Mesenchymal stem cell (in vitro differentiated cells and primary cell): ENCODE measurements around the gene KLHL29.

Experiments used
- DNase-seq: peaks from one replicate; pipeline ENCODE4 v3.0.0-alpha.2; 2013
- H2AFZ ChIP-seq: one replicate; pipeline ENCODE4 v1.6.1; 2013; ENCODE audit warnings: low read depth, mild to moderate bottlenecking, control low read depth, inconsistent platforms, low read length, moderate library complexity
- H2AK5ac ChIP-seq: 2 replicates; pipeline ENCODE4 v1.6.1; 2013; ENCODE audit warnings: low read length, moderate library complexity, mild to moderate bottlenecking, inconsistent platforms; ENCODE audit not compliant: severe bottlenecking
- H2BK120ac ChIP-seq: one replicate; pipeline ENCODE4 v1.6.1; 2013; ENCODE audit warnings: low read depth, mild to moderate bottlenecking, inconsistent platforms, low read length, moderate library complexity
- H2BK12ac ChIP-seq, 2 experiments: one replicate each; pipeline ENCODE4 v1.6.1; 2013; ENCODE audit warnings: inconsistent platforms in 2 of 2, low read length in 2 of 2, mild to moderate bottlenecking in 2 of 2, moderate library complexity in 2 of 2, control low read depth in 1 of 2
- H2BK15ac ChIP-seq: one replicate; pipeline ENCODE4 v1.6.1; 2013; ENCODE audit warnings: mild to moderate bottlenecking, low read depth, inconsistent platforms; ENCODE audit not compliant: poor library complexity, severe bottlenecking
- H2BK5ac ChIP-seq: 2 replicates; pipeline ENCODE4 v1.6.1; 2013; ENCODE audit warnings: low read depth, mild to moderate bottlenecking, low read length, control low read depth, inconsistent platforms; ENCODE audit not compliant: poor library complexity, severe bottlenecking
- H3K14ac ChIP-seq, 2 experiments: one replicate each; pipeline ENCODE4 v1.6.1; 2013; ENCODE audit warnings: inconsistent platforms in 2 of 2, low read length in 2 of 2, control low read depth in 1 of 2, mild to moderate bottlenecking in 1 of 2, moderate library complexity in 1 of 2
- H3K18ac ChIP-seq, 2 experiments: one replicate each; pipeline ENCODE4 v1.6.1; 2013; ENCODE audit warnings: inconsistent platforms in 2 of 2, low read length in 2 of 2, control low read depth in 1 of 2, low read depth in 1 of 2, mild to moderate bottlenecking in 1 of 2
- H3K23ac ChIP-seq, 2 experiments: one replicate each; pipeline ENCODE4 v1.6.1; 2013; ENCODE audit warnings: inconsistent platforms in 2 of 2, low read length in 2 of 2, mild to moderate bottlenecking in 2 of 2, moderate library complexity in 2 of 2, control low read depth in 1 of 2
- H3K27ac ChIP-seq: 2 replicates; pipeline ENCODE4 v1.5.1; 2013; ENCODE audit warnings: mild to moderate bottlenecking, moderate library complexity, low read length, control low read depth, inconsistent platforms; ENCODE audit not compliant: poor library complexity, severe bottlenecking
- H3K27me3 ChIP-seq, 2 experiments: 2 replicates each; pipeline versions ENCODE4 v1.6.1 to v1.7.0; 2013; ENCODE audit warnings: low read length in 2 of 2, mild to moderate bottlenecking in 2 of 2, moderate library complexity in 2 of 2, control low read depth in 1 of 2, inconsistent platforms in 1 of 2; ENCODE audit not compliant: control insufficient read depth in 1 of 2, insufficient read depth in 1 of 2
- H3K36me3 ChIP-seq, 2 experiments: 2 replicates each; pipeline versions ENCODE4 v1.6.1 to v1.7.0; 2013; ENCODE audit warnings: low read length in 2 of 2, control low read depth in 1 of 2, inconsistent platforms in 1 of 2, low read depth in 1 of 2, mild to moderate bottlenecking in 1 of 2; ENCODE audit not compliant: insufficient read depth in 2 of 2, control insufficient read depth in 1 of 2
- H3K4ac ChIP-seq, 2 experiments: one replicate each; pipeline ENCODE4 v1.6.1; 2013; ENCODE audit warnings: inconsistent platforms in 2 of 2, low read length in 2 of 2, mild to moderate bottlenecking in 2 of 2, moderate library complexity in 2 of 2, control low read depth in 1 of 2, low read depth in 1 of 2
- H3K4me1 ChIP-seq: 2 replicates; pipeline ENCODE4 v1.6.1; 2013; ENCODE audit warnings: low read depth, low read length, control low read depth; ENCODE audit not compliant: control insufficient read depth, insufficient read depth
- H3K4me2 ChIP-seq: 2 replicates; pipeline ENCODE4 v1.6.1; 2013; ENCODE audit warnings: low read length, mild to moderate bottlenecking, inconsistent platforms; ENCODE audit not compliant: poor library complexity, severe bottlenecking
- H3K4me3 ChIP-seq, 2 experiments: 2 replicates each; pipeline versions ENCODE4 v1.5.1 to v1.7.0; 2013; ENCODE audit warnings: low read length in 2 of 2, mild to moderate bottlenecking in 2 of 2, control low read depth in 1 of 2, low read depth in 1 of 2; ENCODE audit not compliant: insufficient read depth in 1 of 2
- H3K79me1 ChIP-seq: replicated peaks from 2 replicates; pipeline ENCODE4 v1.6.1; 2013; ENCODE audit warnings: mild to moderate bottlenecking, control low read depth, low read length, inconsistent platforms; ENCODE audit not compliant: poor library complexity, severe bottlenecking
- H3K9ac ChIP-seq: 2 replicates; pipeline ENCODE4 v1.7.0; 2013; ENCODE audit warnings: mild to moderate bottlenecking, low read length, moderate library complexity
- H3K9me3 ChIP-seq: 2 replicates; pipeline ENCODE4 v1.7.0; 2013; ENCODE audit warnings: mild to moderate bottlenecking, low read length; ENCODE audit not compliant: control insufficient read depth
- H4K8ac ChIP-seq: one replicate; pipeline ENCODE4 v1.6.1; 2013; ENCODE audit warnings: inconsistent platforms, mild to moderate bottlenecking, low read length, moderate library complexity
- H4K91ac ChIP-seq: one replicate; pipeline ENCODE4 v1.6.1; 2013; ENCODE audit warnings: mild to moderate bottlenecking, low read length, inconsistent platforms
- WGBS: methylation state at CpG from one replicate; pipeline ENCODE4 v1.1.7; 2013; ENCODE audit warnings: mixed read lengths; 5-methylcytosine and 5-hydroxymethylcytosine counted together

KLHL29 gene

GRCh38 chr2:23531280-23531679 is 146.3 kb downstream of the KLHL29 start:
- no peak overlapping the region for H3K23ac ChIP-seq
- H3K4ac ChIP-seq = no peak overlapping the region
- no peak overlapping the region for H2BK12ac ChIP-seq
- peaks cover 30% of the 10 kb centered on the region for H3K4me1 ChIP-seq
- no peak overlapping the region for H2BK120ac ChIP-seq
- WGBS = 95% methylated on average over 10 of the region's 11 CpGs
- H2BK5ac ChIP-seq = no peak overlapping the region
- no peak overlapping the region for H4K8ac ChIP-seq
- H3K27me3 ChIP-seq = no peaks in the 10 kb centered on the region
- H3K18ac ChIP-seq = no peak overlapping the region
- H3K4me2 ChIP-seq = no peak overlapping the region
- H3K27ac ChIP-seq = no peak overlapping the region
- DNase-seq = no peak
- H2BK15ac ChIP-seq = no peak overlapping the region
- no peak overlapping the region for H3K9ac ChIP-seq
- no peak overlapping the region for H3K14ac ChIP-seq
- no peak overlapping the region for H3K4me3 ChIP-seq
- no peak overlapping the region for H2AFZ ChIP-seq
- H4K91ac ChIP-seq = no peak overlapping the region
- H2AK5ac ChIP-seq = no peak overlapping the region
- H3K36me3 ChIP-seq = peaks cover 0 to 2% of the 10 kb centered on the region in 2 experiments
- H3K9me3 ChIP-seq = no peaks in the 10 kb centered on the region
- H3K79me1 ChIP-seq = peaks cover 6% of the 10 kb centered on the region

GRCh38 chr2:23531881-23532280 is 146.9 kb downstream of the KLHL29 start:
- WGBS = 96% methylated on average over 6 of the region's 8 CpGs
- peaks cover 24% of the 10 kb centered on the region for H3K4me1 ChIP-seq
- no peak overlapping the region for H3K14ac ChIP-seq
- H2BK15ac ChIP-seq = no peak overlapping the region
- H3K4me3 ChIP-seq = no peak overlapping the region
- H4K91ac ChIP-seq = no peak overlapping the region
- no peaks in the 10 kb centered on the region for H3K27me3 ChIP-seq
- H2BK5ac ChIP-seq = no peak overlapping the region
- no peak overlapping the region for H2BK120ac ChIP-seq
- H2BK12ac ChIP-seq = no peak overlapping the region
- no peak overlapping the region for H2AFZ ChIP-seq
- H4K8ac ChIP-seq = no peak overlapping the region
- DNase-seq = no peak
- peaks cover 0 to 4% of the 10 kb centered on the region in 2 experiments for H3K36me3 ChIP-seq
- H3K9ac ChIP-seq = no peak overlapping the region
- no peak overlapping the region for H3K4me2 ChIP-seq
- no peak overlapping the region for H3K27ac ChIP-seq
- H2AK5ac ChIP-seq = no peak overlapping the region
- H3K79me1 ChIP-seq = peaks cover 6% of the 10 kb centered on the region
- no peak overlapping the region for H3K23ac ChIP-seq
- no peak overlapping the region for H3K18ac ChIP-seq
- no peak overlapping the region for H3K4ac ChIP-seq
- no peaks in the 10 kb centered on the region for H3K9me3 ChIP-seq

- no peak overlapping the region for H3K9ac ChIP-seq
- H2BK15ac ChIP-seq = no peak overlapping the region
- no peak overlapping the region for H2BK120ac ChIP-seq
- no peak overlapping the region for H2BK12ac ChIP-seq
- no peak overlapping the region for H2AFZ ChIP-seq
- H3K36me3 ChIP-seq = peaks cover 0 to 4% of the 10 kb centered on the region in 2 experiments
- peak; percentile 8 for DNase-seq
- peaks cover 17% of the 10 kb centered on the region for H3K4me1 ChIP-seq
- H3K27me3 ChIP-seq = no peaks in the 10 kb centered on the region
- H3K4ac ChIP-seq = peak overlapping the region in 1 of 2 experiments; percentile 10
- H3K27ac ChIP-seq = no peak overlapping the region
- H4K8ac ChIP-seq = peak overlapping the region; percentile 45
- no peak overlapping the region for H3K23ac ChIP-seq
- H3K4me2 ChIP-seq = peak overlapping the region; percentile 10
- H3K14ac ChIP-seq = no peak overlapping the region
- H3K79me1 ChIP-seq = peaks cover 7% of the 10 kb centered on the region
- no peak overlapping the region for H2BK5ac ChIP-seq
- H3K18ac ChIP-seq = peak overlapping the region in 1 of 2 experiments; percentile 37
- 75% methylated on average over 21 of the region's 23 CpGs for WGBS
- no peaks in the 10 kb centered on the region for H3K9me3 ChIP-seq
- peak overlapping the region; percentile 20 for H4K91ac ChIP-seq
- H2AK5ac ChIP-seq = no peak overlapping the region
- no peak overlapping the region for H3K4me3 ChIP-seq
Measured at GRCh38 chr2:23532391-23533337, 147.7 kb downstream of the KLHL29 start.

GRCh38 chr2:23533338-23533695 is 148.3 kb downstream of the KLHL29 start:
- H3K9me3 ChIP-seq = no peaks in the 10 kb centered on the region
- no peak overlapping the region for H3K4me2 ChIP-seq
- H2BK120ac ChIP-seq = no peak overlapping the region
- H3K14ac ChIP-seq = no peak overlapping the region
- H2BK5ac ChIP-seq = no peak overlapping the region
- H3K79me1 ChIP-seq = peaks cover 6% of the 10 kb centered on the region
- no peak overlapping the region for H3K18ac ChIP-seq
- no peak for DNase-seq
- H4K91ac ChIP-seq = no peak overlapping the region
- no peak overlapping the region for H4K8ac ChIP-seq
- no peak overlapping the region for H2BK12ac ChIP-seq
- H2AFZ ChIP-seq = no peak overlapping the region
- H3K27me3 ChIP-seq = no peaks in the 10 kb centered on the region
- no peak overlapping the region for H3K23ac ChIP-seq
- H3K4me3 ChIP-seq = no peak overlapping the region
- no peak overlapping the region for H2BK15ac ChIP-seq
- WGBS = 63% methylated on average over 9 of the region's 9 CpGs
- H3K4me1 ChIP-seq = peaks cover 17% of the 10 kb centered on the region
- no peak overlapping the region for H2AK5ac ChIP-seq
- H3K27ac ChIP-seq = no peak overlapping the region
- peaks cover 0 to 4% of the 10 kb centered on the region in 2 experiments for H3K36me3 ChIP-seq
- H3K9ac ChIP-seq = no peak overlapping the region
- peak overlapping the region in 1 of 2 experiments; percentile 10 for H3K4ac ChIP-seq
